Measurements from ENCODE around the gene SGF29.

DNA sequence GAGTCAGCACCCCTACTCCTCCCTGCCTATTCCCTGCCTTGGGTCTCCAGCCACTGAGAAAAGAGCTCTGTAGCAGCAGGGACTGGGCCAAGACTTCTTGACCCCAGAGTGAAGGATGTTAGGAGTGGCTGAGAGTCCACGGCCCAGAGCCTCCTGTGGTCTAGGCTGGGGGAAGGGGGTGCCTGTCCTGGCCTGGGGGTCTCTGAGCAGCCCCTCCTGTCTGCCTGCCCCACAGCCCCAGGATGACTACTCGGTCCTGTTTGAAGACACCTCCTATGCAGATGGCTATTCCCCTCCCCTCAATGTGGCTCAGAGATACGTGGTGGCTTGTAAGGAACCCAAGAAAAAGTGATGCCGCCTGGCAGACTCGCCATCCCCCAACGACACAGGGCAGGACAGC is 37.6 kb downstream of the SGF29 start:
- TF ChIP-seq, protein P1, sequence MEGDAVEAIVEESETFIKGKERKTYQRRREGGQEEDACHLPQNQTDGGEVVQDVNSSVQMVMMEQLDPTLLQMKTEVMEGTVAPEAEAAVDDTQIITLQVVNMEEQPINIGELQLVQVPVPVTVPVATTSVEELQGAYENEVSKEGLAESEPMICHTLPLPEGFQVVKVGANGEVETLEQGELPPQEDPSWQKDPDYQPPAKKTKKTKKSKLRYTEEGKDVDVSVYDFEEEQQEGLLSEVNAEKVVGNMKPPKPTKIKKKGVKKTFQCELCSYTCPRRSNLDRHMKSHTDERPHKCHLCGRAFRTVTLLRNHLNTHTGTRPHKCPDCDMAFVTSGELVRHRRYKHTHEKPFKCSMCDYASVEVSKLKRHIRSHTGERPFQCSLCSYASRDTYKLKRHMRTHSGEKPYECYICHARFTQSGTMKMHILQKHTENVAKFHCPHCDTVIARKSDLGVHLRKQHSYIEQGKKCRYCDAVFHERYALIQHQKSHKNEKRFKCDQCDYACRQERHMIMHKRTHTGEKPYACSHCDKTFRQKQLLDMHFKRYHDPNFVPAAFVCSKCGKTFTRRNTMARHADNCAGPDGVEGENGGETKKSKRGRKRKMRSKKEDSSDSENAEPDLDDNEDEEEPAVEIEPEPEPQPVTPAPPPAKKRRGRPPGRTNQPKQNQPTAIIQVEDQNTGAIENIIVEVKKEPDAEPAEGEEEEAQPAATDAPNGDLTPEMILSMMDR (IDR thresholded peaks at IDR 0.05; ENCODE audit: insufficient read depth, low read depth, low read length) = no peak
- no peak for TF ChIP-seq EZH2 (IDR thresholded peaks at IDR 0.05; ENCODE audit: insufficient read depth, low read length)
